Raji (cell line): ENCODE results near the gene NXF1.

Source experiments
- POLR2A ChIP-seq: IDR thresholded peaks from 2 replicates; pipeline ENCODE4 v1.6.1; 2011; ENCODE audit warnings: low read depth, low read length, control low read depth; ENCODE audit not compliant: insufficient read depth

NXF1 gene

DNA sequence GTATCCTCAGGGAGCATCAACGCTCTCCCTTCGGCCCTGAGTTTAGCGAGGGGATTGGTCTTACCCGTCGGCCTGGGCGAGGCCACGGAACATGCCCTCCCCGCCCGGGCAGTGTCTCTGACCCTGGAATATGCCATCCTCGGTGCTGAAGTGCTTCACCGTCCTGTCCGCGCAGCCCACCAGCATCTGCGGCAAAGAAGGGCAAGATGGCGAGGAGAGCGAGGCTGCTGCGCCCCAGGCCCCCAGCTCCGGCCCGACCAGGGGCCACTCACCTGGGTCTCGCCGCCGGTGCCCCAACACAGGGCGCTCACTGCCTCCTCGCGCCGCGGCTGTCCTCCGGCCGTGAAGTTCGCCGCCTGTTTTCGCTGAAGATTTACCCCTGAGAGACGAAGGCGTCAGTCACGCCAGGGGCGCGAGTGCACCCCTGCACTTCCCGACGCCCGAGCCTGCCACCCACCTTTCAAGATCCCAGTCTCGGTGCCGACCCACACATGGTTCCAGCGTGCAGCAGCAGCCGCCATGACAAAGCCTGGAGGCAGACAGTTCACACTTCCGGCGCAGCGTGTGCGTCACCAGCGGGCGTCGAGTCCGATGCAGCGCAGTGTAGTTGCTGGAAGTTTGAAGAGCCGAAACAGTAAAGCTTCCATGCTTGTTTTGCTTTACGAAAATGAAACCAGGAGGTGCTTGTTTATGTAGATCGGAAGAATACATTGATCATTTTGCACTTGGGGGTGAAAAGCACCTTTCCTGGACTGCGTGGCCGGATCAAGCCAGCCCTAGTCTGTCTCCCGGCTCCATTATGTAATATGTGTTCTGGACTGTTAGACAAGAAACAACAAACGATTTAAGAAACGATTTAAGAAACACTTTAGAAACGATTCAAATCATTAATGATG is 34.1 kb upstream of the NXF1 start, which contains the start of gene WDR74:
TSS of gene WDR74 (minus strand) at position 541 of the 896 bp plus-strand sequence. CDS start at position 521, 20 bp downstream.
- TF ChIP-seq POLR2A, result peak; percentile 98

DNA sequence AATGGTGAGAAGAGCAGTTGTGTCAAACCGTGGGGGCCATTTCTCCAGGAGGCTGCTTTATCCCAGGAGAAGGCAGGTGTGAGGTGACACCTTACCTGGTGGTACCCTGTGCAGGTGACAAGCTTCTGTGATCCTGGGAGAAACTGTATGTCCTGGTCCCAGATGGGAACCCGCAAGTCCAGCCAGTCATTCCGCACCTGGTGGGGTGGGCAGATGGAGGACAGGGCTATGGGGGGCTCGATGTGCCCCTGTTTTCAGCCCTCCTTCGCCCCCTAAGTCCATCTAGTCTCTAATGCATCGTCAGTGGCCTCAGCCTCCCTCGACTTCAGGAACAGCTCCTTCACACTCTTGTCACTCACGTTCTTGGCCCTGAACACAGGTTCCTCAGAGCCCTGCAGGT is 30.1 kb upstream of the NXF1 start:
- no peak for TF ChIP-seq POLR2A

DNA sequence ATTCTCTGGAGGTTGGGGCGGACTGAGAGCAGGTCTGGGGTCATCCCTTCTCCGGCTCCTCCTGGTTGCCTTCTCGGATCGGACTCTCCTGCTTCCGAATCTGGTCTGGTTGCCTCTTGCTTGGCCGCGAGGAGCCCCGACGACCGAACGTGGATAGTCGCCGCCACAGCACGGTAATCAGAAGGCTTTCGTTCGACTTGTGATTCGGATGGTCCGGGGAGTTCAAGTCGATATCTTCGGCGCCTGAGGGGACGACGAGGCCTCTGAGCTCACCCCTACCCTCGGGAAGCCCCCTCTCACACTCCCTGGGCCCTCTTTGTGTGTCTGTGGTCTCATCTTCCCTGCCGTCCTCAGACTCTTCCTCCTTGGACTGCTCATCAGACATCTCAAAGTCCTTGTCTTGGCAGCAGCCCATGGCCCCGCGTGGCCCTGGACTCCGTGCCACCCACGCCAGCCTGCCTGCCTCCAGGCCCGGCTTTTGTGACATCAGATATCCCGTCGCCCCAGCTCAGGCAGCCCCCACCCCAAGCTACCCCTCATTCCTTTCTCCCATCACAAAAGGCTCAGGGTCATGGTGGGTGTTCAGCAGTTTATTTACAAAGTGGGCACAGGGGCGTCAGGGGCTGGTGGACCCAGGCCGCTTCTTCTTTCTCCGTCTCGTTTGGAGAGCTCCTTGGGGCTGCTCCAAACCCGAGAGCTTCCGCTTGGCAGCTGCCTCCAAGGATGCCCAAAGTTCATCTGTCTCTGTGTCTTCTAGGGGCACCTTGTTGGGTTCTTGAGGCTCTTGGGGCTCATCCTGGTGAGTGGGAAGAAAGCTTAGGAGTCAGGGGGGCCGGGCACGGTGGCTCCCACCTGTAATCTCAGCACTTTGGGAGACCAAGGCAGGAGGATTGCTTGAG is 27.3 kb upstream of the NXF1 start, which contains the start of gene TEX54:
TSS of gene TEX54 (minus strand) at position 506 of the 899 bp plus-strand sequence.
- TF ChIP-seq POLR2A, result no peak

DNA sequence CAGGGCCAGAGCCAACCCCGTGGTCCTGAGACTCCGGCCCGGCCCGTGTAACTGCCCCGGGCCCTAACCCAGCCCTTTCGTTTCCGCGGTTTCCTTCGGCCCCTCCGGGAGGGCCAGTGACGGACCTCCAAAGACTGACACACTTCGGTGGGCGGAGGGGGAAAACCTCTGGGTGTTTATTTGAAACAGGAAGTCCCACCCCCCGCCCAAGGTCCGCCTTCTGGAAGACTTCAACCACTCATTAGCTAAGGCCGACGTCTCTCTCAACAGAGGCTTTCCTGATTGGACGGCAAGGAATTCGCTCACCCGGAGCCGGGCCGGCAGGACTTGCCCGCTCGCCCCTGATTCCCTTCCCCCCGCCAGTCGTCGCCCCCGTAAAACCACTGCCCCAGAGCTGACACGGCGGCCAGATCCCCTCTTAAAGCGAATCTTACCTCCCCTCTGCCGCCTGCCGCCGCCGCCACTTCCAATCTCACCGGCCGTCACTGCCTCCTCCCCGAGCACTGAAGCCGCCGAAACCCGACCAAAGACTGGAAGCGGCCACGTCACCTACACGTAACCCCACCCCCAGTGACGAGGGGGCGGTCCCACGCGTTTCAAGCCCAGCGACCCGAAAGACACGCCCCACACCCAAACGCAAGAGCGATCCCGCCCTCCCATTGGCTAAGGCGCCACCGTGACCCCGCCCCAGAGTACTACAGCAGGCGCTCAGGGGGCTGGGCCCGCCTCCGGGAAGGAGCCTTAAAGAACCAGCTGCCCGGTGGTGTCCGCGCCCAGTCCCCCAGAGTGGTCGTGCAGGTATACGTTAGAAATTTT is 26.5 kb upstream of the NXF1 start, which contains the start of gene STX5:
TSS of gene STX5 (minus strand) at position 532 of the 816 bp plus-strand sequence. CDS start 808 bp downstream, outside the sequence.
- TF ChIP-seq POLR2A, result peak; percentile 52

DNA sequence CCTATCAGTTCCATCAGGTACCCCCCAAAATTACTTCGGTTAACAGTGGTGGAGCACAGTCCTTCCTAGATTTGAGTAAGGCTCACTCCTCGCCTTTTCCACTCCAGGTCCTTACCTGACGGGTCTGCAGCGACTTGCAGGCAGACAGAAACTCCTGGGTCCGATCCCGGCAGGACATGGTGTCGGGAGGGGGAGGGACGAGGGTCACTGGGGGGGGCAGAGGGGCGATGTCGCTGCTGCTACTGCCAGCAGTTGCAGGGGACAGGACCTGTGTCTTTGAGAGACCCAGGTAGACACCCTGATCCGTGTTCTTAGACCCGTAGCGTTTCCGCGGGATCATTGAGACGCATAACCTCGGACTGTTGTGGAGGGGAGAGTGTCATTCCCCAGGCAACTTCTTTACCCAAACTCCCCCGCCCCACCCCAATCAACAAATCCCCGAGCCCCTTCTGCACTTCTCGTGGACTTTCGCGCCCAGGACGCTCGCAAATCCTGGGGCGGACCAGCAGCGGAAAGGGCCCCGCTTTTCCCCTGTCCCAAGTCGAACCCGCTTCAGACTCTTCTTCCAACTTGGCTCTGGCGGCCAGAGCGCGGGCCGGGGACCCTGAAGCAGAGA is 25.8 kb upstream of the NXF1 start:
- TF ChIP-seq POLR2A, result no peak

DNA sequence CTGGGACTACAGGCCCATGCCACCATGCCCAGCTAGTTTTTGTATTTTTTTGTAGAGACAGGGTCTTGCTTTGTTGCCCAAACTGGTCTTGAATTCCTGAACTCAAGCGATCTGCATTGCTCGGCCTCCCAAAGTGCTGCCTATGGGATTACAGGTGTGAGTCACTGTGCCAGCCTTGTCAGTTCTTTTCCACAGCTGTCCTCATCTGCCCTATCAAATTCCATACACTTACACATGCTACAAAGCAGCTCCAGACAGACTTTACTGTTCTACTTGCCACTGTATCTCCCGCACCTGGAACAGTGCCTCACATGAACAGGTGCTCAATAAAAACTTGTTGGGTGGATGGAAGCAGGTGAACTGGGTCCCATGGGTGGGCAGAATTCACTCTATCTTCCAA is 18.4 kb upstream of the NXF1 start:
- TF ChIP-seq POLR2A, result no peak

DNA sequence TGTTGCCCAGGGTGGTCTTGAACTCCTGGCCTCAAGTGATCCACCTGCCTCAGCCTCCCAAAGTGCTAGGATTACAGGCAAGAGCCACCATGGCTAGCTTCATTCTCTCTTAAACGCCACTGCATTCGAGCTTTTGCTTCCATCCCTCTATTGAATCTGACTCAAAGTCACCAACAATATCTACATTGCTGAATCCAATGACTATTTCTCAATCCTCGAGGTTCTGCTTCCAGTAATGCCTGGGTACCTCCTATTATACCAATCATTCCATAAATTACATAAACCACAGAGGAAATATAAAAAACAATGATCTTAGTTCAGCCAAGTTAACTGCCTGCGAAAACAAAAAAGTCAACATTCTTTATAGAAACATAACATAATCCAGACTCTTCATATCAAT is 11.9 kb upstream of the NXF1 start:
- TF ChIP-seq POLR2A, result no peak

DNA sequence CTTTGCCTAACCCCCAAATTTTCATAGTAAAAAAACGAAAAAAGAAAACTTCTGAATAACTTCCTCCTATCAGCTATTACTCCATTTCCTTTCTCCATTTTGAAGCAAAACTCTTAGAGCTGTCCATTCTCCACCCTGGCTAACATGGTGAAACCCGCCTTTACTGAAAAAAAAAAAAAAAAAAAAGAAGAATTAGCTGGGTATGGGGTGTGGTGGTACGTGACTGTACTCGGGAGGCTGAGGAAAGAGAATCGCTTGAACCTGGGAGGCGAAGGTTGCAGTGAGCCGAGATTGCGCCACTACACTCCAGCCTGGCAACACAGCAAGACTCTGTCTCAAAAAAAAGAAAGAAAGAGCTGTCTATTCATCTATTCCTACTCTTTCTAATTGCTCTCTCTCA is 11.3 kb upstream of the NXF1 start:
- TF ChIP-seq POLR2A, result no peak

DNA sequence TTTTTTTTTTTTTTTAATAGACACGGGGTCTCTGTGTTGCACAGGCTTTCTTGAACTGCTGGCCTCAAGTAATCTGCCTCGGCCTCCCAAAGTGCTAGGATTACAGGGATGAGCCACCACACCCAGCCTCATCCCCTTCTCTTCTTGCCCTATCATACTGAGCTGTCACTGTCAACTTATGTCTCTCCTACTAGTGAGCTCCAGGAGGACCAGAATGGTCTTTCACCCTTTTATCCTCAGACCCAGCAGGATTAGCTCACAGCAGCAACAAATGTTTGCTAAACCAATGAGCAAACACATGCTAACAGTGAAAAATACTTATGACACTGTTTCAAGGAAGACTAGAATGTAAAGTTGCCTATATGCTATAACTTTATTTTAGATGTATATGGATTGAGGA is 6.4 kb upstream of the NXF1 start:
- TF ChIP-seq POLR2A, result no peak

DNA sequence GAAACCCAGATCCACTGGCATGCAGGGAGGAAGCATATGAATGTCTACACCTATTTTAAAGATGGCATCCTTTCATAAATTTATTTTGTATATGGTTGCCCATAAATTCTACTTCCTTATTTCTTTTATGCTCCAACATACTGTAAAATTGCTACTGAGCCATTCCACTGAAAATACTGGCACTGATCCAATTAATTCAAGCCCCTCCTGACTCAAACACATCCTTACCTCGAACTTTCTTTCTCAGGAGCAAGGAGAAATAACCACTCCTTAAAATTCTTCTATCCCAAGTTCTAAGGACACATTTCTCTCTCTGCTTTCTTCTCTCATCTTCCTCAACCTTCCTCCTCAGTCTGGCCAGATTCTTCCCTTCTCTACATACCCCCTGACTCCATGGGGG is 5.5 kb upstream of the NXF1 start:
- no peak for TF ChIP-seq POLR2A

DNA sequence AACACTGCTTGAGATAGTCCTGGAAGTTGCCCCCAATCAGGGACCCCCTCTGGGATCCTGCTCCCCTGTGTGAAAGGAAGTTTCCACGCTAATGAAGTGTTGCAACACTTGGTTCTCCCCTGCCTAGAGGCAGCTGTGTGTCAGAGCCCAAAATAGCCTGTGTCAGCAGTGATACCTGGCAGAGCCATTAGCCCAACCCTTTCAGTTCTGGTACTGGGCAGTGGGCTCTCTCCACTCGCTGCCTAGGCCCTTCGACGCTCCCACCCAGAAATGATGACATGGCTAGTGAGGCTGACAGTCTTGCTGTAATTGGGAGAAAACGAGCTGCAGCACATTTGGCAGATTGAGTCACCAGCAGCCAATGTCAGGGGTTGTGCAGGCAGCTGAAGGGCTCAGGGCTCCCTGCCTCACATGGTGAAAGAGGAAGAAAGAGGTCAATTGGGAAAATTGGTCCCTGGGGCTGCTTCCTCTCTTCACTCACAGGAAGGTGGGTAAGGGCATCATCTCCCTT is 1.4 kb upstream of the NXF1 start:
- TF ChIP-seq POLR2A, result no peak

DNA sequence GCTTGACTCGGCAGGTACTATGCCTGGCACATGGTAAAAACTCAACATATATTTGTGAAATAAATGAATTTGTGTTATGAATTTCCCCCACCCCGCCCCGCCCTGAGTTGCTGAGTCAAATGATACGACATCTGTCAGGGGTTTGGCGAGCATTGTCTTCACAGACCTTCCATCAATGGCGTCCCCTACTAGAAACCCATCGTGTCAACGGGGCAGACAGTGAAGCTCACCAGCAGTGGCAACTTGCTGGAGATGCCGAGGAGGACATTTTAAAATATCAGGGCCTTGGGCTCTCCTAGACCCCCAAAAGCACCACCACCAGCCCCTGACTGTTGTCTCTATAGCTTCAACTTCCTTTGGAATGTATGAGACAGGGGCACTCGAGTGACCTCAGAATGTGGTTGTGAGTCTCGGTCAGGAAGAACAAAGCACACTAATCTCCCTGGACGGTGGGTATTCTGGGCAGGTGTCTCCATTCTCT is 761 bp upstream of the NXF1 start:
- no peak for TF ChIP-seq POLR2A

DNA sequence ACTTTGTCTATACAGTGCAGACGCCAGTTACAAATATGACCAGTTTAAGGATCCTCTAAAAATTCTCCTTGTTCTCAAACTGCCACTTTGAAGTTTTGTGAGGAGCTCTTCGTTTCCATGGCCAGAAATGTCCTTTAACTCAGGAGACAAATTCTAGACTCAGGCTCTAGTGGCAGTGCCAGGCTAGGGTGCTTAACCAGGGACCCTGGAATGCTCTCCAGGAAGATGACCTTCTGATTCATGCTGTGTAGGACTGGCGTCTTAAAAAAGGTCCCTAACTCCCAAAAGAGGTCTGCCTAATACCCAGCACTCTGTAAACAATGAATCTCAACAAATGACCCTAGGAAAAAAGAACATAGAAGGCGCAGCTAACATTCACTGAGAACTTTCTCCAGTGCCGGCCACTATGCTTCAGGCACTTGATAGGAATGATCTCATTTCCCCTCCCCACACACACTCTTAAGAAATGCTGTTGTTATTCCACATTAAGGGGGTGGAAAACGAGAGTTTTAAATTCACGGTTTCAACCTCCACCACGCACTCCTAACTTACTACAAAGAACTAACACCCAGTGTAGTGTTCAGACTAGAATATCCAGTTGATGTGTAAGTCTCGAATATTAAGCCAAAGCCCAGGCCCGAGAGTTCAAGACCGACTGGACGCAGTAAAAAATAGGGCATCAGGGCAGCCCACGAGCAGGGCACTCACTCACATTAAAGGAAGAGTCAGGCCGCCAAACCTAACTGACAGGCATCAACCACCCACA is 747 bp downstream of the NXF1 start:
- TF ChIP-seq POLR2A, result no peak
